Small intestine (tissue), 7 donors: ENCODE measurements around the gene CACNG8. TPM values are rescaled to one million over a fixed set of nuclear protein-coding genes. Genes with fewer than 3 reads are reported as not detected.
A peak's percentile ranks its signal among the peaks of the same experiment; 100 is the strongest.
"Not testable (repeated sequence)": the region's sequence is repeated elsewhere in the genome, so short reads cannot be mapped to it uniquely, and the experiment has no call there.

Experiments used
- DNase-seq, 2 donors: peaks; one replicate each; pipeline versions ENCODE4 v3.0.0 to v3.0.0-alpha.2; 2013
- FAIRE-seq: peaks from 2 replicates; lab custom pipeline; 2012; peaks lifted over from hg19 to GRCh38; lab: Jason Lieb, UNC
- H3K27ac ChIP-seq, 3 donors: one replicate each; pipeline ENCODE4 v1.5.1; 2013; ENCODE audit warnings: low read length in 2 of 3, mild to moderate bottlenecking in 2 of 3, control low read depth in 1 of 3, inconsistent platforms in 1 of 3, low read depth in 1 of 3, moderate library complexity in 1 of 3
- H3K27me3 ChIP-seq, 3 donors: one replicate each; pipeline ENCODE4 v1.6.1; 2013; ENCODE audit warnings: low read length in 3 of 3, inconsistent platforms in 1 of 3; ENCODE audit not compliant: control insufficient read depth in 3 of 3, insufficient read depth in 3 of 3
- H3K36me3 ChIP-seq, 3 donors: one replicate each; pipeline ENCODE4 v1.6.1; 2013; ENCODE audit warnings: low read length in 3 of 3, inconsistent platforms in 1 of 3, low read depth in 1 of 3, mild to moderate bottlenecking in 1 of 3, moderate library complexity in 1 of 3; ENCODE audit not compliant: control insufficient read depth in 3 of 3, insufficient read depth in 2 of 3
- H3K4me1 ChIP-seq, 3 donors: one replicate each; pipeline ENCODE4 v1.6.1; 2013; ENCODE audit warnings: low read length in 2 of 3, inconsistent platforms in 1 of 3, low read depth in 1 of 3, mild to moderate bottlenecking in 1 of 3, moderate library complexity in 1 of 3; ENCODE audit not compliant: control insufficient read depth in 3 of 3, insufficient read depth in 2 of 3
- H3K4me3 ChIP-seq, 3 donors: one replicate each; pipeline ENCODE4 v1.5.1; 2013; ENCODE audit warnings: low read length in 3 of 3, control low read depth in 1 of 3, inconsistent platforms in 1 of 3, low read depth in 1 of 3, mild to moderate bottlenecking in 1 of 3, moderate library complexity in 1 of 3
- H3K9me3 ChIP-seq, 2 donors: one replicate each; pipeline ENCODE4 v1.6.1; 2013; ENCODE audit warnings: low read depth in 1 of 2, low read length in 1 of 2; ENCODE audit not compliant: control insufficient read depth in 2 of 2, insufficient read depth in 1 of 2
- WGBS, 3 donors: extraction: QIAGEN DNeasy Blood & Tissue Kit; methylation state at CpG; one replicate each; pipeline ENCODE4 v1.1.7; 2013; 5-methylcytosine and 5-hydroxymethylcytosine counted together
- polyA plus RNA-seq, 4 donors: library from polyadenylated mRNA; stranded (reverse) in 3 of 4; unstranded in 1 of 4; fragments of 200-250 nt in 3 of 4; fragments of 120-200 nt in 1 of 4; gene quantifications; one replicate each; pipeline versions ENCODE4 v1.2.1 to v1.2.3, GENCODE V29; 2013
- donor health status: healthy with polysubstance abuse.
- donor health status: control.
- donor health status: control.
- donor health status: Bipolar disorder and iron deficiency.
- donor health status: healthy.

CACNG8 gene
- polyA plus RNA-seq, 4 donors, result 0.03 to 0.12 TPM; not detected in 2

DNA sequence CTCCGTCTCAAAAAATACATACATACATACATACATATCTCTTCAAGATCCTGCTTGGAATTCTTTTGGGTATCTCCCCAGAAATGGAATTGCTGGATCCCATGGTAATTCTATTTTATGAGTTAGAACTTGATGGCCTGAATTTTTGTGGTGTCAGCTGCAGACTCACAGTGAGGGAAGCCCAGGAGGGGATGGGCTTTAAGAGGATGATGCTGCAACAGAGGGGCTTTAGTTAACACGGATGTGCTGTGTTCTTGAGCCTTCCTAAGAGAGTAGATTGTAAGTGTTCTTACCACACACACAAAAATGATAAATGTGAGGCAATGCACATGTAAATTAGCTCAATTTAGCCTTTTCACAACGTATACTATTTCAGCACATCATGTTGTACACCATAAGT is 60.5 kb downstream of the CACNG8 start:
- no peak for DNase-seq
- Histone ChIP-seq H3K4me1 (no peaks in the 10 kb centered on the region), H3K36me3 (no peaks in the 10 kb centered on the region), H3K4me3 (no peak overlapping the region), H3K27me3 (peaks cover 0 to 3% (median 0%) of the 10 kb centered on the region in 3 donors), H3K9me3 (no peaks in the 10 kb centered on the region), H3K27ac (no peak overlapping the region)
- no peak for FAIRE-seq
- WGBS, 3 donors, result 42 to 49% (median 46%) methylated on average over 3 of the region's 3 CpGs

DNA sequence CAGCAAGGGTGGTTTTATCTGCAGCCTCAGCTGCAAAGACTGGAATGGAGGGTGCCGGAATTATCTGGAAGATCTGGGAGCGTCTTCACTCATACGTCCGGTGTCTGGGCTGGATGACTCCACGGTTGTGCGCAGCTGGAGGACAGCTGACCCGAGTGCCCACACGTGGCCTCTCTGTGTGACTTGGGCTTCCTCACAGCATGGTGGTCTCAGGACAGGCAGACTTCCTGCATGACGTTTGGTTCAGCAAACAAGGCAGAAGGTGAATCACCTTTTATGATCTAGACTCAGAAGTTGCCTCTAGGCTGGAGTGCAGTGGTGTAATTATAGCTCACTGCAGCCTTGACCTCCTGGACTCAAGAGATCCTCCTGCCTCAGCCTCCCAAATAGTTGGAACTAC is 61.9 kb downstream of the CACNG8 start:
- Histone ChIP-seq H3K36me3 (no peaks in the 10 kb centered on the region), H3K9me3 (no peaks in the 10 kb centered on the region), H3K27me3 (peaks cover 0 to 3% (median 0%) of the 10 kb centered on the region in 3 donors), H3K4me1 (no peaks in the 10 kb centered on the region), H3K27ac (no peak overlapping the region), H3K4me3 (no peak overlapping the region)
- 70 to 82% (median 74%) methylated on average over 9 of the region's 9 CpGs for WGBS, 3 donors
- FAIRE-seq (no peak), DNase-seq (no peak)

DNA sequence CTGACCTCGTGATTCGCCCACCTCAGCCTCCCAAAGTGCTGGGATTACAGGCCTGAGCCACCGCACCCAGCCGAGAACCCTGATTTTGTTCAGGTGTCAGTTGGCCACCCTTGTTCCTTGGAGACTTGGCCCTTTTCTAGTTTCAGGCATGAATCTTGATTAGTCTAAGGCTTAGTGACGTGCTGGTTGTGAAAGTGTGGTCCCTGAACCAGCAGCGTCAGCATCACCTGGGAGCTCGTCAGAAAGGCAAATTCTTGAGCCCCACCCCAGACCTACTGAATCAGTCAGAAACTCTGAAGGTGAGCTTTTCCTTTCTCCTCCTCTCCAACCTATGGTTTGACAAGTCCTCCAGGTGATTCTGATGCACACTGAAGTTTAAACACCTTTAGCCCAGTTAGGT is 63.9 kb downstream of the CACNG8 start:
- DNase-seq (no peak), FAIRE-seq (no peak)
- no peak overlapping the region for H3K27ac ChIP-seq
- no peaks in the 10 kb centered on the region for H3K36me3 ChIP-seq
- no peaks in the 10 kb centered on the region for H3K9me3 ChIP-seq
- no peaks in the 10 kb centered on the region for H3K4me1 ChIP-seq
- 49 to 72% (median 54%) methylated on average over 7 of the region's 7 CpGs for WGBS, 3 donors
- H3K4me3 ChIP-seq, result no peak overlapping the region
- H3K27me3 ChIP-seq, result peaks cover 0 to 3% (median 0%) of the 10 kb centered on the region in 3 donors

DNA sequence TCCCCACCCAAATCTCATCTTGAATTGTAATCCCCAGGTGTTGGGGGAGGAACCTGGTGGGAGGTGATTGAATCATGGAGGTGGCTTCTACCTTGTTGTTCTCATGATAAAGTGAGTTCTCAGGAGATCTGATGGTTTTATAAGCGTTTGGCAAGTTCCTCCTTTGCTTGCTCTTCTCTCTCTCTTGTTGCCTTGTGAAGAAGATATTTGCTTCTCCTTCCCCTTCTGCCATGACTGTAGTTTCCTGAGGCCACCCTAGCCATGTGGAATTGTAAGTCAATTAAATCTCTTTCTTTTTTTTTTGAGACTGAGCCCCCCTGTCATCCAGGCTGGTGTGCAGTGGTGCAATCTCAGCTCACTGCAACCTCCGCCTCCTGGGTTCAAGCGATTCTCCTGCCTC is 66.6 kb downstream of the CACNG8 start:
- no peak overlapping the region for H3K4me3 ChIP-seq
- FAIRE-seq, result no peak
- WGBS, 3 donors, result 67 to 81% (median 75%) methylated on average over 3 of the region's 3 CpGs
- H3K4me1 ChIP-seq, result no peaks in the 10 kb centered on the region
- DNase-seq, result no peak
- no peaks in the 10 kb centered on the region for H3K27me3 ChIP-seq
- no peaks in the 10 kb centered on the region for H3K9me3 ChIP-seq
- H3K27ac ChIP-seq, result no peak overlapping the region
- H3K36me3 ChIP-seq, result no peaks in the 10 kb centered on the region

DNA sequence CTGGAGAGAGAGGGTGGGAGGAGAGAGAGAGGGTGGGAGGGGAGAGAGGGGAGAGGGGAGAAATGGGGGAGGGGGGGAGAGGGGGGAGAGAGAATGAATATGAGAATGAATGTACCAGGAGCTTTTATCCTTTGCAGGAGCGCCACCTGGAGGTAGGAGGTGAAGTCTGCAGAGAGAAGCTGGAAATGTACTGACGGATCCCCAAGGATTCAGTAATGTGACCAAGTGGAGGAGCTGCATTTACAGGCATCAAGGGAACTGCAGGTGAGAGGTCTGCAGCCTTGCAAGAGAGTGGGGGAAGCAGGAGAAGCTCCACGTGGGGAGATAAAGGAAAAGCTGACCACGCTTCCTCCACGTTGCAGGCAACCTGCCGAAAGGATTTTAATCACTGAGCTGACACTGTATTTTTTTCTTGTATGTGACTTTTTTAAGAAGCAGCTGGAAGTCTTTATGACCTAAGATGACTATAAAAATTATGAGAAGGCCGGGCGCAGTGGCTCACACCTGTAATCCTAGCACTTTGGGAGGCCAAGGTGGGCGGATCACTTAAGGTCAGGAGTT is 67.3 kb downstream of the CACNG8 start:
- no peak for FAIRE-seq
- Histone ChIP-seq H3K36me3 (no peaks in the 10 kb centered on the region), H3K9me3 (no peaks in the 10 kb centered on the region), H3K27ac (no peak overlapping the region), H3K4me1 (no peaks in the 10 kb centered on the region), H3K27me3 (no peaks in the 10 kb centered on the region), H3K4me3 (no peak overlapping the region)
- peak; percentile 51 to 58 for DNase-seq
- WGBS, 3 donors, result 17 to 36% (median 30%) methylated on average over 9 of the region's 9 CpGs

DNA sequence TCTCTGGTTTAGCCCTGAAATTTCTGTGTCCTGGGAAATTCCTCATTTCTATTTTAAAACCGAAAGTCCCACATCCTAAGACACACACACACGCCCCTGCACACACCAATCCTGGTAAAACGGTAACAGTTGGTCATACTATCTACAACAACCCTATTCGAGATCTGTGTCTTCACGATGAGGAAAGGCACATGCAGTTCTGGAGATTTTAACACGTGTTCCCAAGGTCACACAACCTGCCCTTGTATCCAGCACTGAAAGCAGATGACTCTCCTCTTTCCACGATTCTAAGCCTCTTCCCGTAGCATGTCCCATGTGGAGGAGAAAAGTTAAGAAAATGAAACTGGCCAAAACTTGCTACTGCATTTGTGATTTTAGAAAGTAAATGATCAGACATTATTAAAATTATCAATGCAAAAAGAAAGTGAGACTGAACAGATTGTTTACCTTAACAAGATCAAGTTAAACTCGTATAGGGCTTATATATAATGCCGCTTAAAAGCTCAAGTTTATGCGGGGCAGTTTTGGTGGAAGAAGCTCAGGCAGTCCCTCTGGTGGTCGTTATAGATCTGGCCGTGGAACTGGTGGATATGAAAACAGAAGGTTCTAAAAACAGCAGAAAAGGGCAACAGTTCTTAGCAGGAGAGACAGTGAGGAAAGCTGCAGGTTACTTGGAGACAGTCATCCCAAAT is 68.3 kb downstream of the CACNG8 start:
- 39 to 45% (median 40%) methylated on average over 13 of the region's 13 CpGs for whole genome bisulfite sequencing, 3 donors
- no peaks in the 10 kb centered on the region for H3K36me3 ChIP-seq
- H3K4me3 ChIP-seq, result no peak overlapping the region
- no peaks in the 10 kb centered on the region for H3K9me3 ChIP-seq
- DNase-seq (no peak), FAIRE-seq (no peak)
- H3K27ac ChIP-seq, result no peak overlapping the region
- no peaks in the 10 kb centered on the region for H3K27me3 ChIP-seq
- H3K4me1 ChIP-seq, result no peaks in the 10 kb centered on the region

DNA sequence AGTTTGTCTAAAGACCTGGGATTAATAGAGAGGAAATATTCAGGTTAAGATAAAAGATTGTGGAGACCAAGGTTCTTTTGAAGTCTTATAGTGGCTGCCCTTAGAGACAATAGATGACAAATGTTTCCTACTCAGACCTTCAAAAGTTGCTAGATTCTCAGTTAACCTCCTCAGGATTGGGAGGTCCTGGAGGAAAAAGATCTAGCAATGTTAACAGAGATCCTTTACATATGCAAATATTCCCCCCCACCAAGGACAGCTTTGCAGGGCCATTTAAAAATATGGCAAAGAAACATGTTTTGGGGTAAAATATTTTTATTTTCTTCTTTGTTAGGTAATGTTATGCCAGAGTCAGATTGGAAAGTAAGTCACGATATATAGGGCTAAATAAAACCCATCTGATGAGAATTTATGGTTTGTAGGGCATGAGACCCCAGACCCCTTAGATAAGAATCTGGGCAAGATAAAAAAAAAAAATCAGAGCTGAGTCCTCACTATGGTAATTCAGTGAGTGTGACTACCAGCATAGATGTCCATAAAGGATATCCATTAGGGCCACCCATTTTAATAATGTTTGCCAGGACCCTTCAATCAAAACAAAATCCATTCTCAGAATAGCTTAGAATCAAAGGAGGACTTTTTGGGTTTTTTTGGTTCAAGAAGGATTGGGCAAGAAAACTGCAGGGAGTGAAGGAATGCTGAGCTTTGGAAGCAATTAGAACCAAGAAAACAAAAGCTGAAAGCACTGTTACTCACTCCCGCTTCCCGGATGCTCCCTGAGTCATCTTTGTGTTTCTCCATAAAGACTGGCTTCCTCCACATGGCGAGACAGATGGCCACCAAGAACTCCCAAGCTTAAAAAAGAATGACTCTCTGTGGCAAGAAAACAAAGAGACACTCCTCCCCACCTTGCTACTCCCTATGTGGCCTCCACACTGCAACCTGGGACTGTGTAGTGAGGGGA is 72.8 kb downstream of the CACNG8 start:
- Histone ChIP-seq H3K4me3 (no peak overlapping the region), H3K4me1 (no peaks in the 10 kb centered on the region), H3K27ac (no peak overlapping the region), H3K9me3 (no peaks in the 10 kb centered on the region), H3K36me3 (no peaks in the 10 kb centered on the region), H3K27me3 (no peaks in the 10 kb centered on the region)
- DNase-seq (no peak), FAIRE-seq (no peak)
- 59 to 63% (median 61%) methylated on average over 4 of the region's 4 CpGs for WGBS, 3 donors

DNA sequence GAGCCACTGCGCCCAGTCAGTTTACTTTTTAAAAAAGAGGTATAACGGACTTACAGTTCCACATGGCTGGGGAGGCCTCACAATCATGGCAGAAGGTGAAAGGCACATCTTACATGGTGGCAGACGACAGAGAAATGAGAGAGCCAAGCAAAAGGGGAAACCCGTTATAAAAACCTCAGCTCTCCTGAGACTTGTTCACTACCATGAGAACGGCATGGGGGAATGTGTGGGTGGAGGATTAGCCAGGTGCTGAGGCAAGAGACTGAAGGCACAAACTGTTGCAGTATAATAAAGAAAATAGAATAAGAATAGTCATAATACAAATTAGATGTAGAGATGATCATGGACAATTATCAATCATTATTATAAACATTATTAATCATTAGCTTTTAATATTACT is 73.8 kb downstream of the CACNG8 start:
- not testable (repeated sequence) for H3K27ac ChIP-seq, H3K9me3 ChIP-seq, H3K36me3 ChIP-seq, H3K4me3 ChIP-seq, H3K27me3 ChIP-seq, FAIRE-seq, DNase-seq, H3K4me1 ChIP-seq
- WGBS, 3 donors, result 75 to 78% (median 76%) methylated on average over 5 of the region's 5 CpGs
